Measurements from ENCODE around the gene TMEM151B. TPM values are rescaled to one million over a fixed set of nuclear protein-coding genes. Genes with fewer than 3 reads are reported as not detected.

The TMEM151B gene
- total and polyA plus RNA-seq, 2 of the 13 experiments (the other 11 are each of a cell fraction or from before 2014, with no cell fraction given) = not detected

GRCh38 chr6:44237813-44238433 is 32.3 kb upstream of the TMEM151B start:
- CTCF ChIA-PET (ENCODE audit: low intra/inter-chr PET ratio, low total read pairs) = interaction anchor here (0.9 to 5.3 kb wide), 4 partner anchors 16 to 142 kb away, joined by 3 to 36 read pairs (median 8); no protein-coding TSS in a partner anchor
- H4K20me1 ChIP-seq (ENCODE audit: insufficient read depth, low read length) = no peaks in the 10 kb centered on the region
- ATAC-seq (peak; percentile 82), FAIRE-seq (no peak), DNase-seq (ENCODE audit: low spot score) (peak; percentile 51)
- in situ Hi-C loops (cut with HindIII; ENCODE audit: extremely low pct_ligation_motif_present, low pct_unique_long_range_greater_than_20kb) (loop anchor here (5.0 kb wide), 1 partner anchor 136 kb away; no protein-coding TSS in a partner anchor), intact Hi-C loops (cut with micrococcal nuclease; ENCODE audit: unreplicated experiment) (loop anchor here (5.0 kb wide), 1 partner anchor 126 kb away; no protein-coding TSS in a partner anchor)
- H3K79me2 ChIP-seq (ENCODE audit: insufficient read depth, low read length) = no peaks in the 10 kb centered on the region
- POLR2A ChIA-PET = interaction anchor here (0.8 to 3.1 kb wide), 14 partner anchors 9 to 143 kb away, joined by 3 to 62 read pairs (median 5); partner anchors contain the start of genes HSP90AB1, MYMX and SLC29A1
- TSS peak; percentile 61 for BruUV-seq (replicated peaks)
- peak overlapping the region; percentile 63 for H3K9ac ChIP-seq (ENCODE audit: insufficient read depth, low read depth, low read length)
- H2AFZ ChIP-seq (ENCODE audit: low read length) = no peak overlapping the region
- no peaks in the 10 kb centered on the region for H3K9me3 ChIP-seq (ENCODE audit: low read length)
- H3K27me3 ChIP-seq (ENCODE audit: control insufficient read depth in 1 of 2, insufficient read depth in 2 of 2, low read length in 2 of 2) = no peaks in the 10 kb centered on the region
- peaks cover 0 to 6% of the 10 kb centered on the region in 2 experiments; a peak in 3 of 5 replicates for H3K36me3 ChIP-seq (replicated peaks in 1 of 2; ENCODE audit: control insufficient read depth in 1 of 2, insufficient read depth in 2 of 2, low read length in 2 of 2)
- H3K4me2 ChIP-seq (ENCODE audit: low read depth, low read length) = peak overlapping the region; percentile 90
- H3K27ac ChIP-seq (ENCODE audit: extremely low read length, insufficient read depth, low read length) = peak overlapping the region; percentile 57
- H3K4me1 ChIP-seq (ENCODE audit: insufficient read depth, low read length) = peaks cover 69% of the 10 kb centered on the region
- 1% methylated on average over 42 of the region's 42 CpGs for WGBS (ENCODE audit: low lambda C conversion rate)
- peak overlapping the region; percentile 53 to 78 (median 60); a peak in 5 of 6 replicates for H3K4me3 ChIP-seq (replicated peaks in 1 of 3; ENCODE audit: insufficient read depth in 1 of 3, low read depth in 2 of 3, low read length in 3 of 3)
- TF ChIP-seq SNRNP70 (IDR thresholded peaks at IDR 0.05; ENCODE audit: low read depth, low read length) (no peak), ATF4 (CRISPR knock-in tag; IDR thresholded peaks at IDR 0.05) (peak in 1 of 2 experiments; percentile 86; a peak in 2 of 4 replicates), ZBTB20 (CRISPR knock-in tag; IDR thresholded peaks at IDR 0.05; ENCODE audit: borderline replicate concordance, low read depth) (no peak), IKZF4 (CRISPR knock-in tag; IDR thresholded peaks at IDR 0.05; ENCODE audit: borderline replicate concordance, low read depth, not compliant biosample characterization) (no peak), ZNF629 (CRISPR knock-in tag; conservative IDR thresholded peaks at IDR 0.05) (no peak), ZNF501 (CRISPR knock-in tag; IDR thresholded peaks at IDR 0.05) (peak; percentile 82), SP5 (CRISPR knock-in tag; IDR thresholded peaks at IDR 0.05; ENCODE audit: borderline replicate concordance, low read depth) (no peak), TERF1 (CRISPR knock-in tag; IDR thresholded peaks at IDR 0.05) (no peak), PCBP2 (optimal IDR thresholded peaks at IDR 0.05; ENCODE audit: low read depth, low read length, poor library complexity, severe bottlenecking) (no peak), FOSL2 (CRISPR knock-in tag; IDR thresholded peaks at IDR 0.05) (peak; percentile 62; the same call in 1 of the 2 replicates), TOPORS (CRISPR knock-in tag; IDR thresholded peaks at IDR 0.05) (no peak), DR1 (CRISPR knock-in tag; IDR thresholded peaks at IDR 0.05) (no peak), ZNF609 (CRISPR knock-in tag; IDR thresholded peaks at IDR 0.05; ENCODE audit: borderline replicate concordance) (0 out of 2 replicates have a peak, but pooled peaks have one; percentile 41), ZSCAN30 (CRISPR knock-in tag; IDR thresholded peaks at IDR 0.05) (no peak)
- TF ChIP-seq, protein P1, sequence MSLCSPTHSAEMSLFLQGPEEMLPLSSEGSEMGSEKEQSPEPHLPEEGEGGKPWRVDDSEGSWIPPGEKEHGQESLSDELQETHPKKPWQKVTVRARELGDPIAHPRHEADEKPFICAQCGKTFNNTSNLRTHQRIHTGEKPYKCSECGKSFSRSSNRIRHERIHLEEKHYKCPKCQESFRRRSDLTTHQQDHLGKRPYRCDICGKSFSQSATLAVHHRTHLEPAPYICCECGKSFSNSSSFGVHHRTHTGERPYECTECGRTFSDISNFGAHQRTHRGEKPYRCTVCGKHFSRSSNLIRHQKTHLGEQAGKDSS (CRISPR knock-in tag; IDR thresholded peaks at IDR 0.05; ENCODE audit: borderline replicate concordance, low read depth) = peak; percentile 92; the same call in 1 of the 2 replicates

All from HepG2 (cell line).